Upper lobe of left lung (tissue), 6 donors: ENCODE results near the gene PTPN6. TPM values are rescaled to one million over a fixed set of nuclear protein-coding genes. Genes with fewer than 3 reads are reported as not detected.
A peak's percentile ranks its signal among the peaks of the same experiment; 100 is the strongest.

Experiments
- ATAC-seq, 2 donors: fragments of 200-7000 bp; cut with Tn5 transposase; one replicate each; pipeline ENCODE4 v1.9.1; 2022; ENCODE audit warnings: mild to moderate bottlenecking in 2 of 2, moderate library complexity in 2 of 2; ENCODE audit not compliant: low FRiP score in 2 of 2
- DNase-seq, 2 donors: peaks; one replicate each; pipeline ENCODE4 v3.0.0-alpha.2; 2019 to 2020
- H3K27ac ChIP-seq, 4 donors: fragments of 200-600 bp; sonication (generic); one replicate each; pipeline ENCODE4 v1.5.1; 2016 to 2019
- H3K27me3 ChIP-seq, 4 donors: fragments of 200-600 bp; sonication (generic); one replicate each; pipeline ENCODE4 v1.5.1; 2017 to 2019
- H3K36me3 ChIP-seq, 4 donors: fragments of 200-600 bp; sonication (generic); one replicate each; pipeline ENCODE4 v1.5.1; 2016 to 2019
- H3K4me1 ChIP-seq, 4 donors: fragments of 200-600 bp; sonication (generic); one replicate each; pipeline ENCODE4 v1.5.1; 2018 to 2019
- H3K4me3 ChIP-seq, 4 donors: fragments of 200-600 bp; sonication (generic); one replicate each; pipeline ENCODE4 v1.5.1; 2017 to 2019; ENCODE audit warnings: mild to moderate bottlenecking in 2 of 4, moderate library complexity in 1 of 4
- H3K9me3 ChIP-seq, 4 donors: fragments of 200-600 bp; sonication (generic); one replicate each; pipeline ENCODE4 v1.5.1; 2018 to 2019
- CTCF ChIP-seq, 6 experiments: fragments of 450-650 bp in 4 of 6; fragments of 200-600 bp in 2 of 6; sonication (generic) in 2 of 6; IDR thresholded peaks; one replicate each; pipeline ENCODE4 v1.5.1; 2016 to 2019; ENCODE audit warnings: antibody characterized with exemption in 6 of 6
- EP300 ChIP-seq, 4 donors: sonication (generic); formaldehyde crosslinking; IDR thresholded peaks; one replicate each; pipeline ENCODE4 v1.5.1; 2017; ENCODE audit warnings: antibody characterized with exemption in 4 of 4, control low read depth in 2 of 4
- POLR2A ChIP-seq, 4 donors: fragments of 450-650 bp; IDR thresholded peaks; one replicate each; pipeline ENCODE4 v1.5.1; 2016 to 2017; ENCODE audit warnings: antibody characterized with exemption in 4 of 4, mild to moderate bottlenecking in 2 of 4
- POLR2AphosphoS5 ChIP-seq, 2 donors: sonication (generic); formaldehyde crosslinking; IDR thresholded peaks; one replicate each; pipeline ENCODE4 v1.5.1; 2017; ENCODE audit warnings: antibody characterized with exemption in 2 of 2
- WGBS, 2 donors: methylation state at CpG; one replicate each; pipeline ENCODE4 v1.1.5; 2017 to 2018; 5-methylcytosine and 5-hydroxymethylcytosine counted together
- total RNA-seq, 6 donors: library from RNA; depleted of rRNA in 4 of 6; stranded (reverse); fragments of >200 nt in 4 of 6; gene quantifications; one replicate each; pipeline versions ENCODE4 v1.1.0 to v1.2.1, GENCODE V29; 2016 to 2021
- donor health status: DM: no; HTN: no; CAD: no; lungs with moderate emphysema.
- donor health status: DM: no; HTN: yes; CAD: no; lungs with severe emphysema.

The PTPN6 gene
- total RNA-seq, 6 donors from 2014 or later, result 56.3 to 215 (median 114) TPM

DNA sequence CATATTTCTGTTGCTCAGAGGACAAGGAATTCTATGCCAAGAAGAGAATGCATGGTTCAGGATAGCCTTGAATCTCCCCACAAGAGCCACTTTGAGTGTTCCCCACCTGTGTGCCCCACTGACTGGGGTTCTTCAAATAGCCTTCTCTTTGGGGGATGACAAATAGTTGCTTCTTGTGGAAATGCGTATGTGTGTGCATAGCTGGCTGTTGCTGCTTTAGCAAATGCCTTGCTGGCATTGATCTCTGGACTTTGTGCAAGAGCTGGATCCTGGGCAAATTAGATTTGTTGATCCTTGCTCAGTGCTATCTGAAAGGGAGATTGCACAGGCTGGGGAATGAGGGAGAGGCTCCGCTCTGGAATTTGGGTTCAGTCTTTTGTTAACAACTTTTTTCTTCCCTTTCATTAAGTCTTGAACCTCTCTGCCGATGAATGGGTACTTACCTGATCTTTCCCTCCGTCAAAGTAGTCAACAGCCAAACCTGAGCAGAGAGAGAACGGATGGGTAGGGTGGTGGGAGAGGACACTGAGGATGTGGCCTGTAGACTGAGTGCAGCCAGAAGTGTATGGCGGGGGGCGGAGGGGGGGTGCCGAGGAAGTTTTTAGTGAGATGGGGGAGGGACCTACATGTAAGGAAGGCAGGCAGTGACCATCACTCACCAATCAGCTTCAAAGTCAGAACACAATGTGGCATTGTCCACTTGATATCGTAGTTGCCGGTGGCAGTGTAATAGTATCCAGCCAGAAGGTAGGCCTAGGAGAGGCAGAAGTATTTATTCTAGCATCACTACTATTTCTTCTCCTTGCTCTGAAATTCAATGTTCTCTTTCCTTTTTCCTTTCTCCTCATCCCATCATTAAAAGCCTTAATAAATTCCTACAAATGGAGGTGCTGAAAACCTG is 30.2 kb downstream of the PTPN6 start:
- H3K9me3 ChIP-seq, result no peaks in the 10 kb centered on the region
- peak overlapping the region in 3 of 4 donors; percentile 20 to 46 (median 35) for H3K27ac ChIP-seq
- H3K4me1 ChIP-seq, result peaks cover 0 to 41% (median 28%) of the 10 kb centered on the region in 4 donors
- TF ChIP-seq POLR2A (IDR thresholded peaks at IDR 0.05), result no peak
- TF ChIP-seq CTCF (IDR thresholded peaks at IDR 0.05), result no peak
- TF ChIP-seq EP300 (IDR thresholded peaks at IDR 0.05), result no peak
- no peak for TF ChIP-seq POLR2AphosphoS5 (IDR thresholded peaks at IDR 0.05)
- no peak overlapping the region for H3K4me3 ChIP-seq
- peaks cover 47 to 80% (median 52%) of the 10 kb centered on the region in 4 donors for H3K36me3 ChIP-seq
- ATAC-seq (no peak), DNase-seq (no peak)
- WGBS, 2 donors, result 84 to 92% methylated on average over 10 of the region's 10 CpGs
- H3K27me3 ChIP-seq, result no peaks in the 10 kb centered on the region

- H3K4me1 ChIP-seq, result peaks cover 0 to 46% (median 28%) of the 10 kb centered on the region in 4 donors
- peak overlapping the region in 1 of 4 donors; percentile 35 for H3K27ac ChIP-seq
- H3K9me3 ChIP-seq, result no peaks in the 10 kb centered on the region
- no peak for DNase-seq
- no peak overlapping the region for H3K4me3 ChIP-seq
- TF ChIP-seq POLR2AphosphoS5 (IDR thresholded peaks at IDR 0.05) (no peak), EP300 (IDR thresholded peaks at IDR 0.05) (no peak), CTCF (IDR thresholded peaks at IDR 0.05) (no peak), POLR2A (IDR thresholded peaks at IDR 0.05) (no peak)
- no peak for ATAC-seq
- H3K27me3 ChIP-seq, result no peaks in the 10 kb centered on the region
- H3K36me3 ChIP-seq, result peaks cover 35 to 70% (median 41%) of the 10 kb centered on the region in 4 donors
- WGBS, 2 donors, result 90 to 91% methylated on average over 7 of the region's 7 CpGs
Observed at GRCh38 chr12:6982532-6982931, 31.4 kb downstream of the PTPN6 start.

- peaks cover 2 to 38% (median 6%) of the 10 kb centered on the region in 4 donors for H3K36me3 ChIP-seq
- ATAC-seq, result peak; percentile 72 to 95
- 72 to 78% methylated on average over 11 of the region's 11 CpGs for WGBS, 2 donors
- H3K4me3 ChIP-seq, result no peak overlapping the region
- TF ChIP-seq POLR2A (IDR thresholded peaks at IDR 0.05) (no peak), CTCF (IDR thresholded peaks at IDR 0.05) (no peak), POLR2AphosphoS5 (IDR thresholded peaks at IDR 0.05) (peak in 1 of 2 donors; percentile 25), EP300 (IDR thresholded peaks at IDR 0.05) (peak in 1 of 4 donors; percentile 31)
- peak; percentile 69 to 89 for DNase-seq
- peak overlapping the region; percentile 70 to 88 (median 80) for H3K27ac ChIP-seq
- no peaks in the 10 kb centered on the region for H3K9me3 ChIP-seq
- H3K4me1 ChIP-seq, result peaks cover 0 to 21% (median 7%) of the 10 kb centered on the region in 4 donors
- no peaks in the 10 kb centered on the region for H3K27me3 ChIP-seq
Observed at GRCh38 chr12:6987956-6988553, 36.9 kb downstream of the PTPN6 start.

DNA sequence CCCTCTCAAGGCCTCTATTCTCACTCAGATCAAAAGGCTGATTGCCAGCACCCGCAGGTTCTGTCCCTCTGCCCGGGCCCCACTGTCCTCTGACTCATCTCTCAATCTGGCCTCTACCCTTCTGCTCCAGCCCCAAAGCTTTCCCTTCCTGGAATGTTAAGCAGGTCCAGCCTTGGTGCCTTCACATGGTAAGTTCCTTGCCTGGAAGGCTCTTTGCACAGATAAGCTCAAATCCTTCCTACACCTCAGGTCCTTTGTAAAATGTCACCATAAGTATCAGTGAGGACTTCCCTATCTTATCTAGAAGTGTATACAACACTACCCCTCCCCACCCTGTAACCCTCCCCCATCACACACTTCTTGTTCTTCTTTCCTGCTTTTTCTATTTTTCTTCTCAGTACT is 44.9 kb downstream of the PTPN6 start:
- ATAC-seq, result peak in 1 of 2 donors; percentile 12
- TF ChIP-seq EP300 (IDR thresholded peaks at IDR 0.05) (no peak), POLR2AphosphoS5 (IDR thresholded peaks at IDR 0.05) (no peak), POLR2A (IDR thresholded peaks at IDR 0.05) (no peak), CTCF (IDR thresholded peaks at IDR 0.05) (no peak)
- no peak for DNase-seq
- no peak overlapping the region for H3K27ac ChIP-seq
- no peaks in the 10 kb centered on the region for H3K27me3 ChIP-seq
- H3K4me3 ChIP-seq, result no peak overlapping the region
- peaks cover 0 to 7% (median 4%) of the 10 kb centered on the region in 4 donors for H3K4me1 ChIP-seq
- peaks cover 5 to 49% (median 11%) of the 10 kb centered on the region in 4 donors for H3K36me3 ChIP-seq
- 67 to 68% methylated on average over 2 of the region's 2 CpGs for WGBS, 2 donors
- no peaks in the 10 kb centered on the region for H3K9me3 ChIP-seq
